SK-N-SH (cell line): Measurements from ENCODE around the gene SPON2. TPM values are rescaled to one million over a fixed set of nuclear protein-coding genes. Genes with fewer than 3 reads are reported as not detected.

ENCODE experiments used
- CTCF ChIA-PET: fragments of 300-600, 350-600 bp; formaldehyde crosslinking; extraction: SDS; loops from one replicate; lab custom pipeline; 2021; lab: Yijun Ruan, JAX
- POLR2A ChIA-PET: fragments of 350-600 bp; sonication (Branson Sonifier 250); formaldehyde crosslinking; extraction: SDS; loops from one replicate; lab custom pipeline; 2020; ENCODE audit warnings: antibody characterized with exemption, inconsistent platforms; lab: Yijun Ruan, JAX
- DNase-seq: peaks from one replicate; pipeline ENCODE4 v3.0.0; 2012
- H2AFZ ChIP-seq: fragments of 200-600 bp; sonication (generic); 2 replicates; pipeline ENCODE4 v1.8.1; 2016; ENCODE audit warnings: antibody characterized with exemption, mild to moderate bottlenecking, low read depth
- H3F3A ChIP-seq: fragments of 200-600 bp; sonication (generic); replicated peaks from 2 replicates; pipeline ENCODE3; 2016; ENCODE audit warnings: antibody characterized with exemption, mild to moderate bottlenecking; ENCODE audit not compliant: insufficient read depth
- H3K27ac ChIP-seq, 2 experiments: fragments of 200-500 bp in 1 of 2; fragments of 200-600 bp in 1 of 2; sonication (Bioruptor generic) in 1 of 2; sonication (generic), shearing (Covaris generic) in 1 of 2; 2 replicates each; pipeline versions ENCODE4 v1.5.1 to v1.6.1; 2014 to 2016; ENCODE audit warnings: low read depth in 2 of 2, inconsistent platforms in 1 of 2, low read length in 1 of 2, mild to moderate bottlenecking in 1 of 2, mixed read lengths in 1 of 2
- H3K27me3 ChIP-seq: fragments of 200-600 bp; sonication (generic), shearing (Covaris generic); 2 replicates; pipeline ENCODE4 v1.6.1; 2016; ENCODE audit warnings: mixed run types; ENCODE audit not compliant: insufficient read depth
- H3K36me3 ChIP-seq, 2 experiments: fragments of 200-500 bp in 1 of 2; fragments of 200-600 bp in 1 of 2; sonication (Bioruptor generic) in 1 of 2; sonication (generic) in 1 of 2; replicated peaks in 1 of 2; 2 replicates each; pipeline versions ENCODE3 to v1.5.1; 2014 to 2016; ENCODE audit warnings: low read length in 1 of 2, mild to moderate bottlenecking in 1 of 2; ENCODE audit not compliant: insufficient read depth in 2 of 2, control insufficient read depth in 1 of 2
- H3K4me1 ChIP-seq, 2 experiments: fragments of 200-500 bp in 1 of 2; fragments of 200-600 bp in 1 of 2; sonication (Bioruptor generic) in 1 of 2; sonication (generic), shearing (Covaris generic) in 1 of 2; 2 replicates each; pipeline versions ENCODE4 v1.5.1 to v1.6.1; 2014 to 2016; ENCODE audit warnings: low read depth in 1 of 2, low read length in 1 of 2, mixed run types in 1 of 2; ENCODE audit not compliant: insufficient read depth in 2 of 2, control insufficient read depth in 1 of 2
- H3K4me2 ChIP-seq: fragments of 200-600 bp; sonication (generic), shearing (Covaris generic); 2 replicates; pipeline ENCODE4 v1.6.1; 2017; ENCODE audit warnings: mixed run types
- H3K4me3 ChIP-seq, 2 experiments: fragments of 200-500 bp in 1 of 2; fragments of 200-600 bp in 1 of 2; sonication (Bioruptor generic) in 1 of 2; sonication (generic), shearing (Covaris generic) in 1 of 2; 2 replicates each; pipeline versions ENCODE4 v1.5.1 to v1.8.1; 2014 to 2016; ENCODE audit warnings: low read depth in 2 of 2, inconsistent platforms in 1 of 2, low read length in 1 of 2, mild to moderate bottlenecking in 1 of 2, mixed read lengths in 1 of 2, moderate library complexity in 1 of 2
- H3K79me2 ChIP-seq: fragments of 200-600 bp; sonication (generic); 2 replicates; pipeline ENCODE4 v1.8.1; 2017; ENCODE audit warnings: mild to moderate bottlenecking; ENCODE audit not compliant: insufficient read depth
- H3K9ac ChIP-seq: fragments of 200-600 bp; sonication (generic); 2 replicates; pipeline ENCODE4 v1.6.1; 2017; ENCODE audit warnings: mixed run types
- H3K9me2 ChIP-seq: fragments of 200-600 bp; sonication (generic); 2 replicates; pipeline ENCODE4 v1.6.1; 2017; ENCODE audit warnings: mixed run types
- H3K9me3 ChIP-seq: fragments of 200-600 bp; sonication (generic); 2 replicates; pipeline ENCODE4 v1.6.1; 2017; ENCODE audit warnings: mixed run types, mild to moderate bottlenecking, moderate library complexity
- H4K20me1 ChIP-seq: fragments of 200-600 bp; sonication (generic); 2 replicates; pipeline ENCODE4 v1.6.1; 2017; ENCODE audit warnings: mild to moderate bottlenecking, mixed run types; ENCODE audit not compliant: insufficient read depth
- ELF1 ChIP-seq: IDR thresholded peaks from 2 replicates; pipeline ENCODE4 v1.4.0; 2012
- EP300 ChIP-seq, 2 experiments: IDR thresholded peaks; 2 replicates each; pipeline versions ENCODE4 v1.4.0 to v1.6.1; 2012; ENCODE audit warnings: borderline replicate concordance in 1 of 2, low read depth in 1 of 2, low read length in 1 of 2
- FOXJ3 ChIP-seq: sonication (generic); formaldehyde crosslinking; IDR thresholded peaks from 2 replicates; pipeline ENCODE4 v1.5.1; 2020; ENCODE audit warnings: mild to moderate bottlenecking, missing genetic modification reagents
- GABPA ChIP-seq: IDR thresholded peaks from 2 replicates; pipeline ENCODE4 v1.4.0; 2012; ENCODE audit warnings: low read depth, mild to moderate bottlenecking
- GATA2 ChIP-seq: sonication (generic); formaldehyde crosslinking; IDR thresholded peaks from 2 replicates; pipeline ENCODE4 v1.5.0; 2020; ENCODE audit warnings: mild to moderate bottlenecking, missing genetic modification reagents
- JUND ChIP-seq: IDR thresholded peaks from 2 replicates; pipeline ENCODE4 v1.4.0; 2012
- MXI1 ChIP-seq: IDR thresholded peaks from 2 replicates; pipeline ENCODE4 v1.6.1; 2012; ENCODE audit warnings: mild to moderate bottlenecking, low read depth, low read length, improper control_type of control experiment
- NRF1 ChIP-seq: IDR thresholded peaks from 2 replicates; pipeline ENCODE4 v1.6.1; 2012; ENCODE audit warnings: low read depth, mild to moderate bottlenecking, low read length
- RAD21 ChIP-seq: IDR thresholded peaks from 2 replicates; pipeline ENCODE4 v1.6.1; 2012; ENCODE audit warnings: mild to moderate bottlenecking, low read length
- RCOR1 ChIP-seq: fragments of 150-350 bp; IDR thresholded peaks from 2 replicates; pipeline ENCODE4 v1.6.1; 2017; ENCODE audit warnings: antibody characterized with exemption, low read length
- RXRA ChIP-seq: IDR thresholded peaks from 2 replicates; pipeline ENCODE4 v1.4.0; 2012; ENCODE audit warnings: low read depth, mild to moderate bottlenecking, borderline replicate concordance
- SMC3 ChIP-seq: IDR thresholded peaks from 2 replicates; pipeline ENCODE4 v1.6.1; 2012; ENCODE audit warnings: low read depth, low read length, improper control_type of control experiment
- TAF1 ChIP-seq: IDR thresholded peaks from 2 replicates; pipeline ENCODE4 v1.6.1; 2012; ENCODE audit warnings: low read depth, mild to moderate bottlenecking, low read length, moderate library complexity, borderline replicate concordance
- TCF12 ChIP-seq: IDR thresholded peaks from 2 replicates; pipeline ENCODE4 v1.4.0; 2012
- YY1 ChIP-seq: IDR thresholded peaks from 2 replicates; pipeline ENCODE4 v1.4.0; 2012; ENCODE audit warnings: low read depth, mild to moderate bottlenecking
- WGBS: methylation state at CpG from one replicate; pipeline ENCODE4 v1.1.6; 2017; ENCODE audit warnings: low lambda C conversion rate; 5-methylcytosine and 5-hydroxymethylcytosine counted together
- polyA plus RNA-seq, 3 experiments: library from polyadenylated mRNA; depleted of rRNA; stranded (reverse); fragments of >200 nt; gene quantifications; 2 replicates each; pipeline ENCODE4 v1.2.3, GENCODE V29; 2012
- TF ChIP-seq, protein P1 (sequence below): fragments of 200-600 bp; sonication (generic); IDR thresholded peaks from 2 replicates; pipeline ENCODE4 v1.6.1; 2017; ENCODE audit warnings: antibody characterized with exemption, mild to moderate bottlenecking, moderate library complexity
- TF ChIP-seq, protein P2 (sequence below): IDR thresholded peaks from 2 replicates; pipeline ENCODE4; 2012
- TF ChIP-seq, protein P3 (sequence below): IDR thresholded peaks from 2 replicates; pipeline ENCODE4 v1.6.1; 2012; ENCODE audit warnings: mild to moderate bottlenecking, low read depth, low read length, moderate library complexity
- TF ChIP-seq, protein P4 (sequence below): IDR thresholded peaks from 2 replicates; pipeline ENCODE4 v1.4.0; 2012; ENCODE audit warnings: low read depth, borderline replicate concordance

Gene SPON2
- polyA plus RNA-seq, 1 of the 3 experiments (the other 2 are of a cell fraction) = 11.4 TPM

DNA sequence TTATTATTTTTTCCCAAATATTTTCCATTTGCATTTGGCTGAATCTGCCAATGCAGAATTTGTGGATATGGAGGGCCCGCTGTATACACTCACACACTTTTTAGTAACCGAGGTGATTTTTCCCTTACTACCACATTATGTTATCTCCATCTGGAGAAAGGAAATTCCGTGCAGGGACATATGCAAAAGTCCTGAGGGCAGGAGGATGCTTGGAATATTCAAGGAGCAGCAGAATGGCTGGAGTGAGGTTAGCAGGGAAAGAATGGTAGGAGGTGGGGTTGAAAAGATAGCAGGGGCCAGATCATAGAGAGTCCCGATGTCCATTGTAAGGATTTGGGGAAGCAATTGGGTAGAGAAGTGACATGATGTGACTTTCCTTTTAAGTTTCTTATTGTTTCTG, 47.6 kb downstream of the SPON2 start:
- H3K4me3 ChIP-seq = no peak overlapping the region
- no peaks in the 10 kb centered on the region for H3F3A ChIP-seq
- H3K9me2 ChIP-seq = no peaks in the 10 kb centered on the region
- ChIA-PET POLR2A (no interaction called here), CTCF (interaction anchor here (3.3 kb wide), 1 partner anchor 143 kb away, joined by 13 read pairs; no protein-coding TSS in a partner anchor)
- TF ChIP-seq ELF1 (no peak), JUND (no peak), RXRA (no peak), EP300 (IDR thresholded peaks at IDR 0.05; ENCODE audit: borderline replicate concordance in 1 of 2, low read depth in 1 of 2, low read length in 1 of 2) (no peak), MXI1 (no peak), TAF1 (no peak), GATA2 (CRISPR knock-in tag) (no peak), NRF1 (no peak), RAD21 (no peak), FOXJ3 (CRISPR knock-in tag) (no peak), YY1 (no peak), GABPA (no peak), SMC3 (no peak), TCF12 (no peak), RCOR1 (no peak)
- TF ChIP-seq, protein P1, sequence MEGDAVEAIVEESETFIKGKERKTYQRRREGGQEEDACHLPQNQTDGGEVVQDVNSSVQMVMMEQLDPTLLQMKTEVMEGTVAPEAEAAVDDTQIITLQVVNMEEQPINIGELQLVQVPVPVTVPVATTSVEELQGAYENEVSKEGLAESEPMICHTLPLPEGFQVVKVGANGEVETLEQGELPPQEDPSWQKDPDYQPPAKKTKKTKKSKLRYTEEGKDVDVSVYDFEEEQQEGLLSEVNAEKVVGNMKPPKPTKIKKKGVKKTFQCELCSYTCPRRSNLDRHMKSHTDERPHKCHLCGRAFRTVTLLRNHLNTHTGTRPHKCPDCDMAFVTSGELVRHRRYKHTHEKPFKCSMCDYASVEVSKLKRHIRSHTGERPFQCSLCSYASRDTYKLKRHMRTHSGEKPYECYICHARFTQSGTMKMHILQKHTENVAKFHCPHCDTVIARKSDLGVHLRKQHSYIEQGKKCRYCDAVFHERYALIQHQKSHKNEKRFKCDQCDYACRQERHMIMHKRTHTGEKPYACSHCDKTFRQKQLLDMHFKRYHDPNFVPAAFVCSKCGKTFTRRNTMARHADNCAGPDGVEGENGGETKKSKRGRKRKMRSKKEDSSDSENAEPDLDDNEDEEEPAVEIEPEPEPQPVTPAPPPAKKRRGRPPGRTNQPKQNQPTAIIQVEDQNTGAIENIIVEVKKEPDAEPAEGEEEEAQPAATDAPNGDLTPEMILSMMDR = no peak
- TF ChIP-seq, protein P2, sequence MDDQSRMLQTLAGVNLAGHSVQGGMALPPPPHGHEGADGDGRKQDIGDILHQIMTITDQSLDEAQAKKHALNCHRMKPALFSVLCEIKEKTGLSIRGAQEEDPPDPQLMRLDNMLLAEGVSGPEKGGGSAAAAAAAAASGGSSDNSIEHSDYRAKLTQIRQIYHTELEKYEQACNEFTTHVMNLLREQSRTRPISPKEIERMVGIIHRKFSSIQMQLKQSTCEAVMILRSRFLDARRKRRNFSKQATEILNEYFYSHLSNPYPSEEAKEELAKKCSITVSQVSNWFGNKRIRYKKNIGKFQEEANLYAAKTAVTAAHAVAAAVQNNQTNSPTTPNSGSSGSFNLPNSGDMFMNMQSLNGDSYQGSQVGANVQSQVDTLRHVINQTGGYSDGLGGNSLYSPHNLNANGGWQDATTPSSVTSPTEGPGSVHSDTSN = no peak
- TF ChIP-seq, protein P3, sequence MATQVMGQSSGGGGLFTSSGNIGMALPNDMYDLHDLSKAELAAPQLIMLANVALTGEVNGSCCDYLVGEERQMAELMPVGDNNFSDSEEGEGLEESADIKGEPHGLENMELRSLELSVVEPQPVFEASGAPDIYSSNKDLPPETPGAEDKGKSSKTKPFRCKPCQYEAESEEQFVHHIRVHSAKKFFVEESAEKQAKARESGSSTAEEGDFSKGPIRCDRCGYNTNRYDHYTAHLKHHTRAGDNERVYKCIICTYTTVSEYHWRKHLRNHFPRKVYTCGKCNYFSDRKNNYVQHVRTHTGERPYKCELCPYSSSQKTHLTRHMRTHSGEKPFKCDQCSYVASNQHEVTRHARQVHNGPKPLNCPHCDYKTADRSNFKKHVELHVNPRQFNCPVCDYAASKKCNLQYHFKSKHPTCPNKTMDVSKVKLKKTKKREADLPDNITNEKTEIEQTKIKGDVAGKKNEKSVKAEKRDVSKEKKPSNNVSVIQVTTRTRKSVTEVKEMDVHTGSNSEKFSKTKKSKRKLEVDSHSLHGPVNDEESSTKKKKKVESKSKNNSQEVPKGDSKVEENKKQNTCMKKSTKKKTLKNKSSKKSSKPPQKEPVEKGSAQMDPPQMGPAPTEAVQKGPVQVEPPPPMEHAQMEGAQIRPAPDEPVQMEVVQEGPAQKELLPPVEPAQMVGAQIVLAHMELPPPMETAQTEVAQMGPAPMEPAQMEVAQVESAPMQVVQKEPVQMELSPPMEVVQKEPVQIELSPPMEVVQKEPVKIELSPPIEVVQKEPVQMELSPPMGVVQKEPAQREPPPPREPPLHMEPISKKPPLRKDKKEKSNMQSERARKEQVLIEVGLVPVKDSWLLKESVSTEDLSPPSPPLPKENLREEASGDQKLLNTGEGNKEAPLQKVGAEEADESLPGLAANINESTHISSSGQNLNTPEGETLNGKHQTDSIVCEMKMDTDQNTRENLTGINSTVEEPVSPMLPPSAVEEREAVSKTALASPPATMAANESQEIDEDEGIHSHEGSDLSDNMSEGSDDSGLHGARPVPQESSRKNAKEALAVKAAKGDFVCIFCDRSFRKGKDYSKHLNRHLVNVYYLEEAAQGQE = no peak
- TF ChIP-seq, protein P4, sequence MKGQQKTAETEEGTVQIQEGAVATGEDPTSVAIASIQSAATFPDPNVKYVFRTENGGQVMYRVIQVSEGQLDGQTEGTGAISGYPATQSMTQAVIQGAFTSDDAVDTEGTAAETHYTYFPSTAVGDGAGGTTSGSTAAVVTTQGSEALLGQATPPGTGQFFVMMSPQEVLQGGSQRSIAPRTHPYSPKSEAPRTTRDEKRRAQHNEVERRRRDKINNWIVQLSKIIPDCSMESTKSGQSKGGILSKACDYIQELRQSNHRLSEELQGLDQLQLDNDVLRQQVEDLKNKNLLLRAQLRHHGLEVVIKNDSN = no peak
- H3K79me2 ChIP-seq = no peaks in the 10 kb centered on the region
- H3K27me3 ChIP-seq = peaks cover 13% of the 10 kb centered on the region; the same call in 1 of the 2 replicates
- H3K27ac ChIP-seq = no peak overlapping the region
- no peaks in the 10 kb centered on the region for H3K4me1 ChIP-seq
- H3K36me3 ChIP-seq = no peaks in the 10 kb centered on the region
- H3K9ac ChIP-seq = no peak overlapping the region
- no peak overlapping the region for H2AFZ ChIP-seq
- H3K4me2 ChIP-seq = no peak overlapping the region
- 43% methylated on average over 4 of the region's 4 CpGs for WGBS
- no peak for DNase-seq
- no peaks in the 10 kb centered on the region for H4K20me1 ChIP-seq
- no peaks in the 10 kb centered on the region for H3K9me3 ChIP-seq
